Fibroblast of lung (primary cell): ENCODE results near the gene GDPD1.

ENCODE experiments used
- CTCF ChIP-seq, 2 donors: IDR thresholded peaks in 1 of 2; conservative IDR thresholded peaks in 1 of 2; 1 replicate in 1 of 2; 2 replicates in 1 of 2; pipeline ENCODE4 v1.5.1; 2011 to 2012; ENCODE audit warnings: low read length in 2 of 2, control low read depth in 1 of 2, inconsistent platforms in 1 of 2, low read depth in 1 of 2, mild to moderate bottlenecking in 1 of 2
- EZH2 ChIP-seq: IDR thresholded peaks from 2 replicates; pipeline ENCODE4 v1.5.1; 2012; ENCODE audit warnings: low read length, control low read depth, mild to moderate bottlenecking; ENCODE audit errors: missing control alignments

- no peak for TF ChIP-seq CTCF (conservative IDR thresholded peaks at IDR 0.05 in 1 of 2, IDR thresholded peaks at IDR 0.05 in 1 of 2; ENCODE audit: low read depth in 1 of 2, low read length in 2 of 2)
- TF ChIP-seq EZH2 = no peak
These were observed 67.6 kb downstream of the GDPD1 start for GRCh38 chr17:59287891-59288290.
